ENCODE results near the gene TASP1. TPM values are rescaled to one million over a fixed set of nuclear protein-coding genes. Genes with fewer than 3 reads are reported as not detected.

Gene TASP1
- total RNA-seq, 1 experiment from 2014 or later: 8.9 TPM

DNA sequence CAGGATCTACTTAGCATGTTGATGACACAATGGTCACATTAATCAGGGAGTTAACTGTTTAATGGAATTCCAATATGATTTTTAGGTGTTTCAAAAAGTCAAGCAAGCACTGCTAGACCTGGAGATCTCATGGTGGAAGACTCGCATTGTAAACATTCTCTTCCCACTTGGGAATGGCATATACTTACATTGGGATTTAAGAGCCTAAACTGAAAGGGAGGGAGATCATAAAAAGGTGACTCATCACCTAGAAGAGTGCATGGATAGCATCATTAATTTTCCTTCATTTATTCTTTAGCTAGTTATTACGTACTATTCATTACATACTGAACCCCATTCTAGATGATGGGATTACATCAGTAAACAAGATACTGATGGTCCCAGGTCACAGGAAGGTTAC is 185.4 kb downstream of the TASP1 start:
- Histone ChIP-seq H3K36me3 (ENCODE audit: control insufficient read depth, insufficient read depth, low read length) (no peaks in the 10 kb centered on the region), H3K27ac (ENCODE audit: low read length) (no peak overlapping the region), H3K4me3 (ENCODE audit: low read depth in 2 of 2, low read length in 2 of 2) (no peak overlapping the region), H3K9me3 (ENCODE audit: control insufficient read depth, insufficient read depth, low read depth, low read length) (no peaks in the 10 kb centered on the region), H3K27me3 (ENCODE audit: control insufficient read depth, insufficient read depth, low read length) (no peaks in the 10 kb centered on the region), H3K4me1 (ENCODE audit: control insufficient read depth, insufficient read depth, low read length) (no peaks in the 10 kb centered on the region)
- POLR2A ChIA-PET: no interaction called here
- DNase-seq (ENCODE audit: low read depth, low spot score) (no peak), ATAC-seq (no peak)
- in situ Hi-C loops (cut with HindIII; ENCODE audit: low pct_unique_long_range_greater_than_20kb, low sequenced_read_pairs) (no loop called here), intact Hi-C loops (cut with micrococcal nuclease; ENCODE audit: unreplicated experiment) (no loop called here)
- CTCF ChIA-PET: no interaction called here
- BruUV-seq (replicated peaks): no TSS peak
- TF ChIP-seq, protein P1, sequence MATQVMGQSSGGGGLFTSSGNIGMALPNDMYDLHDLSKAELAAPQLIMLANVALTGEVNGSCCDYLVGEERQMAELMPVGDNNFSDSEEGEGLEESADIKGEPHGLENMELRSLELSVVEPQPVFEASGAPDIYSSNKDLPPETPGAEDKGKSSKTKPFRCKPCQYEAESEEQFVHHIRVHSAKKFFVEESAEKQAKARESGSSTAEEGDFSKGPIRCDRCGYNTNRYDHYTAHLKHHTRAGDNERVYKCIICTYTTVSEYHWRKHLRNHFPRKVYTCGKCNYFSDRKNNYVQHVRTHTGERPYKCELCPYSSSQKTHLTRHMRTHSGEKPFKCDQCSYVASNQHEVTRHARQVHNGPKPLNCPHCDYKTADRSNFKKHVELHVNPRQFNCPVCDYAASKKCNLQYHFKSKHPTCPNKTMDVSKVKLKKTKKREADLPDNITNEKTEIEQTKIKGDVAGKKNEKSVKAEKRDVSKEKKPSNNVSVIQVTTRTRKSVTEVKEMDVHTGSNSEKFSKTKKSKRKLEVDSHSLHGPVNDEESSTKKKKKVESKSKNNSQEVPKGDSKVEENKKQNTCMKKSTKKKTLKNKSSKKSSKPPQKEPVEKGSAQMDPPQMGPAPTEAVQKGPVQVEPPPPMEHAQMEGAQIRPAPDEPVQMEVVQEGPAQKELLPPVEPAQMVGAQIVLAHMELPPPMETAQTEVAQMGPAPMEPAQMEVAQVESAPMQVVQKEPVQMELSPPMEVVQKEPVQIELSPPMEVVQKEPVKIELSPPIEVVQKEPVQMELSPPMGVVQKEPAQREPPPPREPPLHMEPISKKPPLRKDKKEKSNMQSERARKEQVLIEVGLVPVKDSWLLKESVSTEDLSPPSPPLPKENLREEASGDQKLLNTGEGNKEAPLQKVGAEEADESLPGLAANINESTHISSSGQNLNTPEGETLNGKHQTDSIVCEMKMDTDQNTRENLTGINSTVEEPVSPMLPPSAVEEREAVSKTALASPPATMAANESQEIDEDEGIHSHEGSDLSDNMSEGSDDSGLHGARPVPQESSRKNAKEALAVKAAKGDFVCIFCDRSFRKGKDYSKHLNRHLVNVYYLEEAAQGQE (IDR thresholded peaks at IDR 0.05; ENCODE audit: insufficient read depth in 1 of 2, low read depth in 2 of 2, low read length in 1 of 2): no peak
- TF ChIP-seq SIN3A (IDR thresholded peaks at IDR 0.05; ENCODE audit: borderline replicate concordance, insufficient read depth, low read depth, low read length) (no peak), TCF7L2 (IDR thresholded peaks at IDR 0.05; ENCODE audit: low read depth, low read length) (no peak), POLR2AphosphoS5 (IDR thresholded peaks at IDR 0.05; ENCODE audit: low read depth, low read length) (no peak)
- TF ChIP-seq, protein P2, sequence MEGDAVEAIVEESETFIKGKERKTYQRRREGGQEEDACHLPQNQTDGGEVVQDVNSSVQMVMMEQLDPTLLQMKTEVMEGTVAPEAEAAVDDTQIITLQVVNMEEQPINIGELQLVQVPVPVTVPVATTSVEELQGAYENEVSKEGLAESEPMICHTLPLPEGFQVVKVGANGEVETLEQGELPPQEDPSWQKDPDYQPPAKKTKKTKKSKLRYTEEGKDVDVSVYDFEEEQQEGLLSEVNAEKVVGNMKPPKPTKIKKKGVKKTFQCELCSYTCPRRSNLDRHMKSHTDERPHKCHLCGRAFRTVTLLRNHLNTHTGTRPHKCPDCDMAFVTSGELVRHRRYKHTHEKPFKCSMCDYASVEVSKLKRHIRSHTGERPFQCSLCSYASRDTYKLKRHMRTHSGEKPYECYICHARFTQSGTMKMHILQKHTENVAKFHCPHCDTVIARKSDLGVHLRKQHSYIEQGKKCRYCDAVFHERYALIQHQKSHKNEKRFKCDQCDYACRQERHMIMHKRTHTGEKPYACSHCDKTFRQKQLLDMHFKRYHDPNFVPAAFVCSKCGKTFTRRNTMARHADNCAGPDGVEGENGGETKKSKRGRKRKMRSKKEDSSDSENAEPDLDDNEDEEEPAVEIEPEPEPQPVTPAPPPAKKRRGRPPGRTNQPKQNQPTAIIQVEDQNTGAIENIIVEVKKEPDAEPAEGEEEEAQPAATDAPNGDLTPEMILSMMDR (IDR thresholded peaks at IDR 0.05): no peak

DNA sequence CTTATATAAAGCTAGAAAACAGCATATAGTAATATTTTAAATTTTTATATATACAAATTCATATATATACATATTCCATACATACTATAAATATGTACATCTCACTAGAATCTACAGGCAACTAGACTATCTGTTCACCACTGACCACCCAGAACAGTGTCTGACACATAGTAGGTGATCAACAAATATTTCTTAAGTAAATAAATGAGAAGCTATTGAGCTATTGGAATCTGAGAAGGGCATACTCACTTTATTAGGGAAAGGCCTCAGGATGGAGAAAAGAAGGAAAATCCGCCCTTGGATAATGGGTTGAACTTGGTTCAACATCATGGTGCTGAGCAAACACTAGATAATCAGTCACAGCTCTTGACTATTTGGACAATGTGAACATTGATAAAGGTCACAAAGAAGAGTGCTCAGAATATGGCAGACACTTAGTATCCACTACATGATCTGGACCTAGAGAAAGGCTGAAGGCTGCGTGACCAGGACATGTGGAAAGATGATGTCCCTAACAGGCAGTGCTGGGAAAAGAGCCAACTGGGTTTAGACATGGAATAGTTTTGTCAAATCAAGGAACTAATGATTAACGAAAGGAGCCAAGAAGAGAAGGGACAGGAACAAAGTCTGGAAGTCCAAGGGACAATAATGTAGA is 186.1 kb downstream of the TASP1 start:
- BruUV-seq (replicated peaks): no TSS peak
- Histone ChIP-seq H3K36me3 (ENCODE audit: control insufficient read depth, insufficient read depth, low read length) (no peaks in the 10 kb centered on the region), H3K9me3 (ENCODE audit: control insufficient read depth, insufficient read depth, low read depth, low read length) (no peaks in the 10 kb centered on the region), H3K4me3 (ENCODE audit: low read depth in 2 of 2, low read length in 2 of 2) (no peak overlapping the region), H3K4me1 (ENCODE audit: control insufficient read depth, insufficient read depth, low read length) (no peaks in the 10 kb centered on the region), H3K27me3 (ENCODE audit: control insufficient read depth, insufficient read depth, low read length) (no peaks in the 10 kb centered on the region), H3K27ac (ENCODE audit: low read length) (no peak overlapping the region)
- DNase-seq (ENCODE audit: low read depth, low spot score) (no peak), ATAC-seq (no peak)
- in situ Hi-C loops (cut with HindIII; ENCODE audit: low pct_unique_long_range_greater_than_20kb, low sequenced_read_pairs) (no loop called here), intact Hi-C loops (cut with micrococcal nuclease; ENCODE audit: unreplicated experiment) (no loop called here)
- TF ChIP-seq, protein P2 (IDR thresholded peaks at IDR 0.05): no peak
- CTCF ChIA-PET: no interaction called here
- POLR2A ChIA-PET: no interaction called here

All from Panc1 (cell line).